Endothelial cell (in vitro differentiated cells): ENCODE measurements around the gene TIMP2. TPM values are rescaled to one million over a fixed set of nuclear protein-coding genes. Genes with fewer than 3 reads are reported as not detected.
"Not testable (repeated sequence)": the region's sequence is repeated elsewhere in the genome, so short reads cannot be mapped to it uniquely, and the experiment has no call there.

Source experiments
- DNase-seq: peaks from one replicate; pipeline ENCODE4 v3.0.0; 2021; ENCODE audit warnings: low spot score
- H3K27ac Mint-ChIP-seq: one replicate; pipeline ENCODE4 v1.8.0; 2021; ENCODE audit warnings: mixed read lengths, inconsistent platforms; ENCODE audit not compliant: unreplicated experiment
- H3K27me3 Mint-ChIP-seq: one replicate; pipeline ENCODE4 v1.8.0; 2021; ENCODE audit warnings: mild to moderate bottlenecking, moderate library complexity, mixed read lengths, inconsistent platforms; ENCODE audit not compliant: unreplicated experiment
- H3K36me3 Mint-ChIP-seq: one replicate; pipeline ENCODE4 v1.8.0; 2021; ENCODE audit warnings: mild to moderate bottlenecking, low read depth, mixed read lengths, inconsistent platforms; ENCODE audit not compliant: unreplicated experiment
- H3K4me1 Mint-ChIP-seq: one replicate; pipeline ENCODE4 v1.8.0; 2021; ENCODE audit warnings: mild to moderate bottlenecking, mixed read lengths, inconsistent platforms; ENCODE audit not compliant: unreplicated experiment
- H3K4me3 Mint-ChIP-seq: one replicate; pipeline ENCODE4 v1.8.0; 2021; ENCODE audit warnings: mild to moderate bottlenecking, mixed read lengths, inconsistent platforms; ENCODE audit not compliant: unreplicated experiment
- H3K9me3 Mint-ChIP-seq: one replicate; pipeline ENCODE4 v1.8.0; 2021; ENCODE audit warnings: mixed read lengths, inconsistent platforms; ENCODE audit not compliant: unreplicated experiment
- CTCF ChIP-seq: fragments of 200-600 bp; sonication (generic); IDR thresholded peaks from one replicate; pipeline ENCODE4 v1.5.0; 2021; ENCODE audit warnings: antibody characterized with exemption; ENCODE audit not compliant: unreplicated experiment
- total RNA-seq: library from RNA; stranded (reverse); fragmentation: NEBNext Ultra II Directional; extraction: Animal tissue kit (Norgen Biotek cat#: 25700); gene quantifications from one replicate; pipeline ENCODE4 v1.2.1, GENCODE V29; 2021; ENCODE audit not compliant: unreplicated experiment

Gene TIMP2
- total RNA-seq, 1 donor from 2014 or later: 41.5 TPM

GRCh38 chr17:78913115-78913514, 12.1 kb downstream of the TIMP2 start:
- no peak for DNase-seq
- Mint-ChIP-seq H3K27ac (no peak overlapping the region), H3K4me1 (peaks cover 22% of the 10 kb centered on the region), H3K27me3 (peaks cover 4% of the 10 kb centered on the region), H3K36me3 (no peaks in the 10 kb centered on the region), H3K9me3 (no peaks in the 10 kb centered on the region), H3K4me3 (no peak overlapping the region)
- no peak for TF ChIP-seq CTCF

- no peaks in the 10 kb centered on the region for H3K27me3 Mint-ChIP-seq
- no peak for TF ChIP-seq CTCF
- no peaks in the 10 kb centered on the region for H3K9me3 Mint-ChIP-seq
Observed at GRCh38 chr17:78912082-78912481, 13.1 kb downstream of the TIMP2 start.

GRCh38 chr17:78911543-78911942, 13.6 kb downstream of the TIMP2 start:
- not testable (repeated sequence) for H3K27ac Mint-ChIP-seq, H3K4me3 Mint-ChIP-seq, DNase-seq, H3K27me3 Mint-ChIP-seq, H3K9me3 Mint-ChIP-seq, H3K36me3 Mint-ChIP-seq
- H3K4me1 Mint-ChIP-seq: peaks cover 19% of the 10 kb centered on the region

More at GRCh38 chr17:78912082-78912481, 13.1 kb downstream of the TIMP2 start:
- no peaks in the 10 kb centered on the region for H3K36me3 Mint-ChIP-seq
- DNase-seq: no peak
- H3K4me3 Mint-ChIP-seq: no peak overlapping the region
- H3K27ac Mint-ChIP-seq: no peak overlapping the region
- peaks cover 22% of the 10 kb centered on the region for H3K4me1 Mint-ChIP-seq

- no peaks in the 10 kb centered on the region for H3K9me3 Mint-ChIP-seq
Observed at GRCh38 chr17:78910497-78911284, 14.5 kb downstream of the TIMP2 start.

GRCh38 chr17:78908426-78908825, 16.8 kb downstream of the TIMP2 start:
- H3K4me3 Mint-ChIP-seq: no peak overlapping the region
- H3K9me3 Mint-ChIP-seq: no peaks in the 10 kb centered on the region
- no peak overlapping the region for H3K27ac Mint-ChIP-seq

More at GRCh38 chr17:78910497-78911284, 14.5 kb downstream of the TIMP2 start:
- Mint-ChIP-seq H3K27me3 (no peaks in the 10 kb centered on the region), H3K36me3 (no peaks in the 10 kb centered on the region), H3K4me1 (peaks cover 11% of the 10 kb centered on the region), H3K27ac (no peak overlapping the region), H3K4me3 (no peak overlapping the region)
- TF ChIP-seq CTCF: no peak
- no peak for DNase-seq

More at GRCh38 chr17:78908426-78908825, 16.8 kb downstream of the TIMP2 start:
- H3K27me3 Mint-ChIP-seq: peaks cover 2% of the 10 kb centered on the region
- no peak for TF ChIP-seq CTCF
- H3K4me1 Mint-ChIP-seq: peaks cover 5% of the 10 kb centered on the region
- DNase-seq: no peak
- H3K36me3 Mint-ChIP-seq: no peaks in the 10 kb centered on the region
